ACHN (cell line): ENCODE measurements around the gene NFIA.
A peak's percentile ranks its signal among the peaks of the same experiment; 100 is the strongest.

Experiments
- DNase-seq: peaks from one replicate; pipeline ENCODE4 v3.0.0-alpha.2; 2015
- in situ Hi-C: cut with HindIII; loops from 2 replicates; pipeline ENCODE4 v1.10.0; 2017; ENCODE audit warnings: low sequenced_read_pairs, low pct_ligation_motif_present, low pct_unique_long_range_greater_than_20kb

Gene NFIA

GRCh38 chr1:61244114-61244513, 161.8 kb downstream of the NFIA start:
- in situ Hi-C loops = no loop called here
- peak; percentile 65 for DNase-seq

GRCh38 chr1:61245696-61246400, 163.5 kb downstream of the NFIA start:
- in situ Hi-C loops = no loop called here
- DNase-seq = peak; percentile 34

GRCh38 chr1:61247051-61247825, 164.9 kb downstream of the NFIA start:
- DNase-seq = no peak
- in situ Hi-C loops = no loop called here

- in situ Hi-C loops = no loop called here
- no peak for DNase-seq
Measured at GRCh38 chr1:61247881-61248752, 165.8 kb downstream of the NFIA start.

GRCh38 chr1:61250933-61251332, 168.6 kb downstream of the NFIA start:
- no peak for DNase-seq
- in situ Hi-C loops = no loop called here

- DNase-seq = peak; percentile 15
- in situ Hi-C loops = no loop called here
Measured at GRCh38 chr1:61253059-61253735, 170.8 kb downstream of the NFIA start.

GRCh38 chr1:61253912-61254633, 171.7 kb downstream of the NFIA start:
- in situ Hi-C loops = no loop called here
- no peak for DNase-seq

GRCh38 chr1:61254634-61255357, 172.4 kb downstream of the NFIA start:
- in situ Hi-C loops = no loop called here
- DNase-seq = no peak

GRCh38 chr1:61255358-61255703, 173.0 kb downstream of the NFIA start:
- in situ Hi-C loops = no loop called here
- no peak for DNase-seq

GRCh38 chr1:61259379-61260148, 177.2 kb downstream of the NFIA start:
- in situ Hi-C loops = no loop called here
- no peak for DNase-seq

GRCh38 chr1:61260171-61260570, 177.8 kb downstream of the NFIA start:
- in situ Hi-C loops = no loop called here
- no peak for DNase-seq

GRCh38 chr1:61261595-61261994, 179.2 kb downstream of the NFIA start:
- in situ Hi-C loops = no loop called here
- no peak for DNase-seq

- DNase-seq = no peak
- in situ Hi-C loops = no loop called here
Measured at GRCh38 chr1:61263905-61264824, 181.8 kb downstream of the NFIA start.

GRCh38 chr1:61264825-61265242, 182.5 kb downstream of the NFIA start:
- in situ Hi-C loops = no loop called here
- no peak for DNase-seq

- in situ Hi-C loops = no loop called here
- no peak for DNase-seq
Measured at GRCh38 chr1:61265665-61266064, 183.3 kb downstream of the NFIA start.

GRCh38 chr1:61266738-61267137, 184.4 kb downstream of the NFIA start:
- DNase-seq = no peak
- in situ Hi-C loops = no loop called here
